ENCODE results near the gene KISS1R.

- TF ChIP-seq CTCF (IDR thresholded peaks at IDR 0.05) (no peak), POLR2A (IDR thresholded peaks at IDR 0.05) (no peak)
Measured at GRCh38 chr19:902093-902370, 15.1 kb upstream of the KISS1R start.
